Loucy (cell line): ENCODE results near the gene PDE4D.

Source experiments
- CTCF ChIP-seq: fragments of 200-600 bp; sonication (generic); conservative IDR thresholded peaks from 2 replicates; pipeline ENCODE4 v1.5.1; 2014; ENCODE audit warnings: mild to moderate bottlenecking, antibody characterized with exemption, low read length
- EZH2phosphoT487 ChIP-seq: fragments of 200-600 bp; IDR thresholded peaks from 2 replicates; pipeline ENCODE4 v1.6.1; 2018; ENCODE audit warnings: antibody characterized with exemption, mild to moderate bottlenecking, moderate library complexity, borderline replicate concordance

GRCh38 chr5:59285300-59286016 is 608.1 kb downstream of the PDE4D start:
- no peak for TF ChIP-seq CTCF
- TF ChIP-seq EZH2phosphoT487, result no peak
